ENCODE measurements around the gene CCDC141.

CCDC141 gene

GRCh38 chr2:178844269-178844668 lies 205.7 kb downstream of the CCDC141 start:
- no peak for DNase-seq (ENCODE audit: low read depth in 2 of 2)
- no peak for TF ChIP-seq CTCF (IDR thresholded peaks at IDR 0.05; ENCODE audit: low read depth, low read length)
- no peak overlapping the region for H3K4me3 ChIP-seq (replicated peaks in 1 of 2; ENCODE audit: low read depth in 2 of 2, low read length in 2 of 2)

- H3K4me3 ChIP-seq (replicated peaks in 1 of 2; ENCODE audit: low read depth in 2 of 2, low read length in 2 of 2): no peak overlapping the region
- DNase-seq (ENCODE audit: low read depth in 2 of 2): no peak
- no peak for TF ChIP-seq CTCF (IDR thresholded peaks at IDR 0.05; ENCODE audit: low read depth, low read length)
Measured at GRCh38 chr2:178843697-178844096, 206.2 kb downstream of the CCDC141 start.

GRCh38 chr2:178836807-178837206 lies 213.1 kb downstream of the CCDC141 start:
- no peak overlapping the region for H3K4me3 ChIP-seq (replicated peaks in 1 of 2; ENCODE audit: low read depth in 2 of 2, low read length in 2 of 2)
- TF ChIP-seq CTCF (IDR thresholded peaks at IDR 0.05; ENCODE audit: low read depth, low read length): no peak
- DNase-seq (ENCODE audit: low read depth in 2 of 2): no peak

GRCh38 chr2:178834086-178834485 lies 215.9 kb downstream of the CCDC141 start:
- no peak for DNase-seq (ENCODE audit: low read depth in 2 of 2)
- TF ChIP-seq CTCF (IDR thresholded peaks at IDR 0.05; ENCODE audit: low read depth, low read length): no peak
- no peak overlapping the region for H3K4me3 ChIP-seq (replicated peaks in 1 of 2; ENCODE audit: low read depth in 2 of 2, low read length in 2 of 2)

- no peak for TF ChIP-seq CTCF (IDR thresholded peaks at IDR 0.05; ENCODE audit: low read depth, low read length)
- DNase-seq (ENCODE audit: low read depth in 2 of 2): no peak
- no peak overlapping the region for H3K4me3 ChIP-seq (replicated peaks in 1 of 2; ENCODE audit: low read depth in 2 of 2, low read length in 2 of 2)
Measured at GRCh38 chr2:178833382-178833781, 216.6 kb downstream of the CCDC141 start.

- no peak for TF ChIP-seq CTCF (IDR thresholded peaks at IDR 0.05; ENCODE audit: low read depth, low read length)
- no peak overlapping the region for H3K4me3 ChIP-seq (replicated peaks in 1 of 2; ENCODE audit: low read depth in 2 of 2, low read length in 2 of 2)
- no peak for DNase-seq (ENCODE audit: low read depth in 2 of 2)
Measured at GRCh38 chr2:178830451-178830850, 219.5 kb downstream of the CCDC141 start.

GRCh38 chr2:178829981-178830380 lies 220.0 kb downstream of the CCDC141 start:
- DNase-seq (ENCODE audit: low read depth in 2 of 2): no peak
- TF ChIP-seq CTCF (IDR thresholded peaks at IDR 0.05; ENCODE audit: low read depth, low read length): no peak
- no peak overlapping the region for H3K4me3 ChIP-seq (replicated peaks in 1 of 2; ENCODE audit: low read depth in 2 of 2, low read length in 2 of 2)
